Type B pancreatic cell (in vitro differentiated cells): ENCODE measurements around the gene FMO5. TPM values are rescaled to one million over a fixed set of nuclear protein-coding genes. Genes with fewer than 3 reads are reported as not detected.
"Not testable (repeated sequence)": the region's sequence is repeated elsewhere in the genome, so short reads cannot be mapped to it uniquely, and the experiment has no call there.

Experiments
- DNase-seq: peaks from one replicate; pipeline ENCODE4 v3.0.0; 2021; ENCODE audit warnings: mixed read lengths; ENCODE audit not compliant: unreplicated experiment; ENCODE audit errors: extremely low spot score
- H3K27ac Mint-ChIP-seq: 2 replicates; pipeline ENCODE4 v1.8.0; 2021; ENCODE audit warnings: mild to moderate bottlenecking, mixed read lengths
- H3K27me3 Mint-ChIP-seq: 2 replicates; pipeline ENCODE4 v1.8.0; 2021; ENCODE audit warnings: mixed read lengths
- H3K36me3 Mint-ChIP-seq: 2 replicates; pipeline ENCODE4 v1.8.0; 2021; ENCODE audit warnings: mixed read lengths
- H3K4me1 Mint-ChIP-seq: one replicate; pipeline ENCODE4 v1.8.0; 2021; ENCODE audit warnings: mixed read lengths; ENCODE audit not compliant: unreplicated experiment
- H3K4me3 Mint-ChIP-seq: 2 replicates; pipeline ENCODE4 v1.8.0; 2021; ENCODE audit warnings: mild to moderate bottlenecking, mixed read lengths
- H3K9me3 Mint-ChIP-seq: 2 replicates; pipeline ENCODE4 v1.8.0; 2021; ENCODE audit warnings: mixed read lengths
- CTCF ChIP-seq: fragments of 200-600 bp; sonication (generic); conservative IDR thresholded peaks from 2 replicates; pipeline ENCODE4 v1.5.0; 2021; ENCODE audit warnings: antibody characterized with exemption, mild to moderate bottlenecking
- total RNA-seq: library from RNA; stranded (reverse); gene quantifications from 2 replicates; pipeline ENCODE4 v1.2.1, GENCODE V29; 2021; ENCODE audit warnings: low replicate concordance

Gene FMO5
- total RNA-seq, 1 donor from 2014 or later = 2.4 TPM

GRCh38 chr1:147201786-147202185 lies 23.4 kb downstream of the FMO5 start:
- H3K4me1 Mint-ChIP-seq = no peaks in the 10 kb centered on the region
- no peaks in the 10 kb centered on the region for H3K9me3 Mint-ChIP-seq
- no peak for TF ChIP-seq CTCF
- H3K27ac Mint-ChIP-seq = no peak overlapping the region
- no peak for DNase-seq
- no peak overlapping the region for H3K4me3 Mint-ChIP-seq
- H3K36me3 Mint-ChIP-seq = peaks cover 10% of the 10 kb centered on the region
- H3K27me3 Mint-ChIP-seq = no peaks in the 10 kb centered on the region

- peaks cover 10% of the 10 kb centered on the region for H3K36me3 Mint-ChIP-seq
- H3K4me3 Mint-ChIP-seq = no peak overlapping the region
- H3K4me1 Mint-ChIP-seq = no peaks in the 10 kb centered on the region
- H3K27ac Mint-ChIP-seq = no peak overlapping the region
- DNase-seq = no peak
- H3K9me3 Mint-ChIP-seq = no peaks in the 10 kb centered on the region
- no peaks in the 10 kb centered on the region for H3K27me3 Mint-ChIP-seq
- TF ChIP-seq CTCF = no peak
Measured at GRCh38 chr1:147201276-147201675, 23.9 kb downstream of the FMO5 start.

- H3K36me3 Mint-ChIP-seq, H3K9me3 Mint-ChIP-seq, H3K4me1 Mint-ChIP-seq, H3K4me3 Mint-ChIP-seq, H3K27ac Mint-ChIP-seq, DNase-seq, H3K27me3 Mint-ChIP-seq: not testable (repeated sequence)
Measured at GRCh38 chr1:147197324-147197723, 27.8 kb downstream of the FMO5 start.

GRCh38 chr1:147189514-147189913 lies 35.6 kb downstream of the FMO5 start:
- TF ChIP-seq CTCF = no peak
- H3K4me3 Mint-ChIP-seq = no peak overlapping the region
- no peaks in the 10 kb centered on the region for H3K9me3 Mint-ChIP-seq
- H3K4me1 Mint-ChIP-seq = no peaks in the 10 kb centered on the region
- H3K27ac Mint-ChIP-seq = no peak overlapping the region
- no peak for DNase-seq
- peaks cover 4% of the 10 kb centered on the region for H3K36me3 Mint-ChIP-seq
- H3K27me3 Mint-ChIP-seq = no peaks in the 10 kb centered on the region

- DNase-seq = no peak
- no peaks in the 10 kb centered on the region for H3K4me1 Mint-ChIP-seq
- no peak overlapping the region for H3K27ac Mint-ChIP-seq
- H3K9me3 Mint-ChIP-seq = peaks cover 8% of the 10 kb centered on the region
- no peak overlapping the region for H3K4me3 Mint-ChIP-seq
- H3K27me3 Mint-ChIP-seq = no peaks in the 10 kb centered on the region
- TF ChIP-seq CTCF = no peak
- H3K36me3 Mint-ChIP-seq = peaks cover 12% of the 10 kb centered on the region
Measured at GRCh38 chr1:147185432-147185831, 39.7 kb downstream of the FMO5 start.

- peaks cover 39% of the 10 kb centered on the region for H3K36me3 Mint-ChIP-seq
- TF ChIP-seq CTCF = no peak
- peaks cover 19% of the 10 kb centered on the region for H3K9me3 Mint-ChIP-seq
- DNase-seq = no peak
- peaks cover 6% of the 10 kb centered on the region for H3K4me1 Mint-ChIP-seq
- no peaks in the 10 kb centered on the region for H3K27me3 Mint-ChIP-seq
- no peak overlapping the region for H3K4me3 Mint-ChIP-seq
- H3K27ac Mint-ChIP-seq = no peak overlapping the region
Measured at GRCh38 chr1:147177611-147178380, 47.3 kb downstream of the FMO5 start.
